Activated CD4-positive, alpha-beta memory T cell treated with anti-CD3 and anti-CD28 coated beads, Interleukin-2, amount 10 ng/mL, durations not matched to agents 7 days and 5 days (primary cell): ENCODE results near the gene KRT4. TPM values are rescaled to one million over a fixed set of nuclear protein-coding genes. Genes with fewer than 3 reads are reported as not detected.

Source experiments
- CTCF ChIA-PET: fragments of 350-600 bp; sonication (Branson Sonifier 250); formaldehyde crosslinking; loops from one replicate; lab custom pipeline; 2021; ENCODE audit warnings: antibody characterized with exemption, inconsistent platforms; lab: Charles Lee
- POLR2A ChIA-PET: fragments of 350-600 bp; sonication (Branson Sonifier 250); formaldehyde crosslinking; loops from one replicate; lab custom pipeline; 2021; ENCODE audit warnings: antibody characterized with exemption; lab: Charles Lee
- DNase-seq: peaks from one replicate; pipeline ENCODE4 v3.0.0-alpha.2; 2020
- H3K27ac Mint-ChIP-seq: one replicate; pipeline ENCODE4 v1.8.0; 2021; ENCODE audit warnings: mild to moderate bottlenecking, mixed read lengths
- H3K27me3 Mint-ChIP-seq: one replicate; pipeline ENCODE4 v1.8.0; 2021; ENCODE audit warnings: mixed read lengths
- H3K36me3 Mint-ChIP-seq: one replicate; pipeline ENCODE4 v1.8.0; 2021; ENCODE audit warnings: low read depth, mixed read lengths
- H3K4me1 Mint-ChIP-seq: one replicate; pipeline ENCODE4 v1.8.0; 2021; ENCODE audit warnings: mixed read lengths
- H3K4me3 Mint-ChIP-seq: one replicate; pipeline ENCODE4 v1.8.0; 2021; ENCODE audit warnings: mild to moderate bottlenecking, mixed read lengths
- H3K9me3 Mint-ChIP-seq: one replicate; pipeline ENCODE4 v1.8.0; 2021; ENCODE audit warnings: mixed read lengths
- total RNA-seq, 2 experiments: library from RNA; stranded (reverse); gene quantifications; one replicate each; pipeline ENCODE4 v1.2.3, GENCODE V29; 2021

KRT4 gene
- total RNA-seq, 2 experiments from 2014 or later = not detected

DNA sequence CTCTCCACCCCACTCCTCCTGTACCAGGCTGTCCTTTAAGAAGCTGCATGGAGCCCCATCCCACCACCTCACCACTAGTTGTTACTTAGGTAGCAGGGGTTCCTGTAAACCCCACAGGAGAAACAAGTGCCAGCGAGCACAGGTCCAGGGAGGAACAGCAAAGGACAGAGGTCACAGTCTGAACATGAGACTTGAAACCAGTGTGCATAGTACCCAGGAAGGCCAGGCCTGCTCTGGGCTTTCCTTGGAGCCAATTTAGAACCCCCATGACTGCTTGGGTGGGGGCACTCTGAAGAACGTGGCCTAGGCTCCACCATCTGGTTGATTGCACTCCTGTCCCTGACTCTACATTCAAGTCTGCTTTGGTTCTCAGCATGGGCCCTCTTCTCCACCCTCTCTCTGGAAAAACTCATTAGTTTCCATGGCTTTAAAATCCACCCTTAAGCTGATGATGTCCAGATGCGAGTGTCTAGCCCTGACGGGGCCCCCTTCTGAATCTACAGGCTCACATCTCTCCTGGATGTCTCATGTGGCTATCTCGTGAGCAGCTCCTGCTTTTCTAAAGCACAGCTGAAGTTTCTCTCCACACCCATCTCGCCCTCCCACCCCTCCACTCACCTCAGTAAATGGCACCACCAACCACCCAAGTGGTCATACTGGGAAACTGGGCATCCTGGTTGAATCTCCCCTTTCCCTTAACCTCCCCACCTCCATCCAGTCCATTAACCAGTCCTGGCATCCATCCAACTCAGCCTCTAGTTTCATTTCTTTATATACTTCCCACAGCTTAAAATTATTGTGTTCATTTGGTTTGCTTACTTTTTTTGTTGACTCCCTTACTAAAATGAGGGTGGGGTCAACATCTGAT is 26.4 kb downstream of the KRT4 start:
- Mint-ChIP-seq H3K27ac (no peak overlapping the region), H3K27me3 (peaks cover 51% of the 10 kb centered on the region), H3K4me1 (no peaks in the 10 kb centered on the region), H3K4me3 (no peak overlapping the region), H3K9me3 (no peaks in the 10 kb centered on the region), H3K36me3 (no peaks in the 10 kb centered on the region)
- POLR2A ChIA-PET = no interaction called here
- DNase-seq = no peak
- CTCF ChIA-PET = no interaction called here

DNA sequence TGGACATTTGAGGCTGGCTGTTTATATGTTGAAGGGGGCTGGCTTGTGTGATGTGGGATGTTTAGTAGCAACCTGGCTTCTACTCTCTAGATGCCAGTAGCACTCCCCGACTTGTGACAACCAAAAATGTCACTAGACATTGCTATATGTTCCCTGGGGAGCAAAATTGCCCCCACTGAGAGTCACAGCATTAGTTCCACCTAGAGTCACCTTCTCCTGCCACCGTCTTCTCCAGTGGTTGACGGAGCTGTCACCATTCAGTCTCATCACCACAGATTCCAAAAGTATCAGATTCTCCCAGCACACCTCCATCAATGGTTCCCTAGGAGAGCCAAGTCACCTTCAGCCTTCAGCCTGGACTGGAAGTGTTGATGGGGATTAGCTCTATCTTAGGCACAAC is 29.0 kb downstream of the KRT4 start:
- CTCF ChIA-PET = no interaction called here
- no peaks in the 10 kb centered on the region for H3K4me1 Mint-ChIP-seq
- no peaks in the 10 kb centered on the region for H3K9me3 Mint-ChIP-seq
- no peak overlapping the region for H3K27ac Mint-ChIP-seq
- POLR2A ChIA-PET = no interaction called here
- no peaks in the 10 kb centered on the region for H3K36me3 Mint-ChIP-seq
- no peak overlapping the region for H3K4me3 Mint-ChIP-seq
- DNase-seq = no peak
- H3K27me3 Mint-ChIP-seq = peaks cover 40% of the 10 kb centered on the region

DNA sequence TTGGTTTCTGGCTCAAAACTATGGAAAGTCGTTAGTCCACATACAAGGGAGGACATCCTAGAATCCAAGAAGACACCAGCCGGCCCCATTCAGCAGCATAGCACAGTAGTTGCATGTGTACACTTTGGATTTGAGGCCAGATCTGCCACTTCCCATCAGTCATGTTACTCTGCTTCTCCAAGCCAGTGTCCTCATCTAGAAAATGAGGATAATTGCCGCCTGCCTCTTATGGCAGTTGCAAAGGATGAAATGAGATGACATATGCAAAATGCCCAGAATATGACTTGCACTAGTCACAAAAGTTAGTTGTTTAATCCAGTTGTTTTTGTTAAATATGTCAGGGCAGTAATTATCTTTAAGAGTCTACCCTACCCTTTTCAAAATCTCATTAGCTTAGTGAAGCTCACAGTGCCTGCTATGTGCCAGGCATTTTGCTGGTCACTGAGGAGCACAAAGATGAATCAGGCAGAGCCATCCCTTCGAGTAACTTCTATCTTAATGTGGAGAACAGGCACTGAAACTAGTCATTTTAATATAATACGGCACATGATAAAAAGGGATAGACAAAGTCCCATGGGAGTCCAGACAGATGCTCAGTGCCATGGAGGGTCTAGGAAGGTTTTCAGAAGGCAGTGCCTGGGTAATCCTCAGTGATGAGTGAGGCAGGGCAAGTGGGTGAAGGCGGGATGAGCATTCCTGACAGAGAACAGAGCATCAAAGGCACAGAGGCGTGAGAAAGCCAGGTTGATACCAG is 30.2 kb downstream of the KRT4 start:
- ChIA-PET CTCF (no interaction called here), POLR2A (no interaction called here)
- Mint-ChIP-seq H3K27ac (no peak overlapping the region), H3K9me3 (no peaks in the 10 kb centered on the region), H3K36me3 (no peaks in the 10 kb centered on the region), H3K27me3 (peaks cover 31% of the 10 kb centered on the region), H3K4me3 (no peak overlapping the region), H3K4me1 (no peaks in the 10 kb centered on the region)
- DNase-seq = no peak

DNA sequence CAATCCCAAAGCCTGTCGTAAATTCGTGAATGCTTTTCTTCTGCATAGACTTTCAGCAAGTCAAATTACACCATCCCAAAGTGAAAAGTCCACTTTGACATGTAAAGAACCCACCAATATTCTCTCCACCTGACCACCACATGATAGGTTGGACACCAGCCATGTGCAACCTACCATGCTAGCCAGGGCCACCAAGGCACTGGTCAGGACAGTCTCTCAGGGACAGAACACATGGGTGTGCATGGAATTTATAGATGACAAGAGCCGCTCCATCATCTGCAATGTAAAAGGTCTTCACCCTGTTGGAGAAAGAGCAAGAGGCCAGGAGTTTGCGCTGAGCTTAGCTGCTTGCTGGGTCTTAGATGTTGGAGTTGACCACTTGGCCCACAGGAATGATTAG is 31.4 kb downstream of the KRT4 start:
- H3K36me3 Mint-ChIP-seq = no peaks in the 10 kb centered on the region
- no peak for DNase-seq
- no peaks in the 10 kb centered on the region for H3K4me1 Mint-ChIP-seq
- H3K27me3 Mint-ChIP-seq = peaks cover 24% of the 10 kb centered on the region
- H3K4me3 Mint-ChIP-seq = no peak overlapping the region
- H3K27ac Mint-ChIP-seq = no peak overlapping the region
- no peaks in the 10 kb centered on the region for H3K9me3 Mint-ChIP-seq
- POLR2A ChIA-PET = no interaction called here
- CTCF ChIA-PET = interaction anchor here (0.7 kb wide), 1 partner anchor 14 kb away, joined by 5 read pairs; no protein-coding TSS in a partner anchor

DNA sequence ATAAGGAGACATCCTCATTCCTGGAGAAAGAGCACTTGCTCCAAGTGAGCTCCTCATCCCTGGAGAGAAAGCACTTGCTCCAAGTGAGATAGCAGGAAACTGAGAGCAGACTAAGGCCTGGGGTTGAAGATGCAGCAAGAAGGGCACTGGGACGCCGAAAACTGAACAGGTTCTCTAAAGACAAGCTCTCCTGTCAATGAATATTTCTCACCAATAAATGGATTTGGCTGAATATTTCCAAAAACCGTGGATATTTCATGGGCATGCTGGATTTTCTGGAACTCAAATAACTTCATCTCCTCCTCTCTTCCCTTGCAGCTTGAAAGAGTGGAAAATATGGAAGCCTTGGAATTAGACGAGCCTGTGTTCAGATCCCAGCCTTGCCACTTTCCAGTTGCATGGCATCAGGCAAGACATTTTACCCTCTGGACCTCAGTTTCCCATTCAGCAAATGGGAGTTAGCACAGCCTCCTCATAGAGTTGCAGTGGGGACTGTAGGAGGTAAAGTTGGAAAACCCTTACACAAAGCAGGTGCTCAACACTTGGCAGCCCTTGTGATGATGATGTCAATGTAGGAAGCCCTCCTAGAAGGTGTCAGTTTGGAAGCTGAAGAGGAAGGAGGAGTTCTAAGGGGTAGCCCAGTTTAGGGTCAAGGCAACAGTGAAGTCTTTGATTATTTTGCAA is 32.4 kb downstream of the KRT4 start:
- peaks cover 24% of the 10 kb centered on the region for H3K27me3 Mint-ChIP-seq
- H3K4me1 Mint-ChIP-seq = no peaks in the 10 kb centered on the region
- ChIA-PET CTCF (no interaction called here), POLR2A (no interaction called here)
- no peaks in the 10 kb centered on the region for H3K36me3 Mint-ChIP-seq
- no peaks in the 10 kb centered on the region for H3K9me3 Mint-ChIP-seq
- DNase-seq = no peak
- no peak overlapping the region for H3K4me3 Mint-ChIP-seq
- H3K27ac Mint-ChIP-seq = no peak overlapping the region

DNA sequence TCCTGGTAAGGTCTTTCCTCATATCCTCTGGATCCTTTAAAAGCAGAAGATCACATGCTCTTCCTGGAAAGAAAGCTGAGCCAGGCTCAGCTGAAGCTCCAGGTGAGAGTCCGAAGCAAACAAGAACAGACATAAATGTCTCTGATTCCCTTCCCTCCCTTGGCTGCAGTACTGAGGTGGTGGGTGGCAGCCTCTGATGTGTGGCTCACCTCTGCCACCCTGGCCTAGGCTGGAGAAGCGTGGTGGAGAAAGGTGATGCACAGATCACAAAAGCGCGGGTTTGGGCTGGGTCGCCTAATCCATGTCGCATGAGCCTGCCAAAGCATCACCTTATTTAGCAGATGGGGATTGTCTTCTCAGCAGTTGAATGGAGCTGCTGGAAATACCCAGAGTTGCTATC is 34.0 kb downstream of the KRT4 start:
- Mint-ChIP-seq H3K9me3 (no peaks in the 10 kb centered on the region), H3K27ac (no peak overlapping the region), H3K4me1 (no peaks in the 10 kb centered on the region), H3K27me3 (peaks cover 22% of the 10 kb centered on the region), H3K36me3 (no peaks in the 10 kb centered on the region), H3K4me3 (no peak overlapping the region)
- ChIA-PET CTCF (no interaction called here), POLR2A (no interaction called here)
- no peak for DNase-seq

DNA sequence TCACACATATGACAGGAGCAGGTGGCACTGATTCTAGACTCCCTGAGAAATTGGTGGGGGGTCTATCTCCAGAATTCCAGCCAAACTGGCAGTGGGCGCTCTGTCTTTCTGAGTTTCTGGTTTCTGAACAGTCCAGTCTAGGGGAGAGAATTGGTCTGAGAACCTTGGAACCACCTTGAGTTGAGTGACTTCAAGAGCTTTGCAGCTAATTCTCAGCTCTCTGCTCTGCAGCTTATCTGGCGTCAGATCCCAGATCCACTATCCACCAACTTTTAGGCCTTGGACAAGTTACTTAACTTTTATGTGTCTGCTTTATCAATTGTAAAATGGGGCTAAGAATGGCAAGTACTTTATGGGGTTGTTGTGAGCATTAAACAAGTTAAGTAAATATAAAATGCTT is 35.1 kb downstream of the KRT4 start:
- ChIA-PET CTCF (no interaction called here), POLR2A (no interaction called here)
- no peak overlapping the region for H3K4me3 Mint-ChIP-seq
- H3K36me3 Mint-ChIP-seq = no peaks in the 10 kb centered on the region
- no peak overlapping the region for H3K27ac Mint-ChIP-seq
- H3K27me3 Mint-ChIP-seq = peaks cover 16% of the 10 kb centered on the region
- no peak for DNase-seq
- no peaks in the 10 kb centered on the region for H3K9me3 Mint-ChIP-seq
- no peaks in the 10 kb centered on the region for H3K4me1 Mint-ChIP-seq

DNA sequence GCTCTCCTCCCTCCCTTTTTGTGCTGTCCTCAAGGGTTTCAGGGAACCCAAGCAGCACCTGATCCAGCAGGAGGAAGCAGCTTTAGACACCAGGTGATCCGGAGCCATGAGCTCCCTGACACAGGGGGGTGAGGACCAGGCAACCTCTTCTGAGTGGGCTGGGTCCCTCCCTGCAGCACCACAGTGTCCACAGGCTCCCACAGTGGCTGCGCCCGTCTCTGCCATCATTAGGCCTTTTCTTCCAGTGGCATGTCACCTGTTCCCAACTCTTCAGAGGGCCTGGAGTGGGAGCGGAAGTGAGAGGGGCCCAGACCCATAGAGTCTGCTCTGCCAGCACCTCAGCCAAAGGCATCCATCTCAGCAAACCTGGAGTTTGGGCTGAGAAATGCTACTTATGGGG is 36.4 kb downstream of the KRT4 start:
- no peaks in the 10 kb centered on the region for H3K4me1 Mint-ChIP-seq
- H3K36me3 Mint-ChIP-seq = no peaks in the 10 kb centered on the region
- H3K27me3 Mint-ChIP-seq = peaks cover 11% of the 10 kb centered on the region
- ChIA-PET POLR2A (no interaction called here), CTCF (no interaction called here)
- H3K4me3 Mint-ChIP-seq = no peak overlapping the region
- no peak for DNase-seq
- no peaks in the 10 kb centered on the region for H3K9me3 Mint-ChIP-seq
- H3K27ac Mint-ChIP-seq = no peak overlapping the region

DNA sequence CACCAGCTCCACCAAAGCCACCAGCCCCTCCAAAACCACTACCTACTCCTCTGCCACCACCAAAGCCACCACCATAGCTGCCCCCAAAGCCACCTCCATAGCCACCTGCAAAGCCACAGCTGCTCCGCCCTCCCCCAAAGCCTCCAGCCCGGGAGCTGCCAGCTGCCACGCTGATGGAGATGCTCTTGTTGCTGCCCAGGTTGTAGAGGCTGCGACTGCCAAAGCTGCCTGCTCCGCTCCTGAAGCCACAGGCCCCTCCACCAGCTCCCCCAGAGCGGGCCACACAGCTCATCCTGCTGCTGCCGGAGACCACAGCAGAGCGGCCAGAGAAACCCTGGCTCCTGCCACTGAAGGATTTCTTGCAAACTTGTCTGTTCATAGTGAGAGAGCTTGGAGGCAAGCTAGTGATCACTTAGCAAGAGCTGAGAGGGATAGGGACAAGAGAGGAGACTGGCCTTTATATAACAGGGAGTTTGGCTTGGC is 37.0 kb downstream of the KRT4 start, which contains the start of gene KRT76:
Gene KRT76 (minus strand): TSS at position 433 of the 483 bp plus-strand sequence. CDS start 54 bp downstream, at position 379.
- Mint-ChIP-seq H3K4me1 (no peaks in the 10 kb centered on the region), H3K4me3 (no peak within 1 kb of the TSS), H3K9me3 (no peaks in the 10 kb centered on the region), H3K36me3 (no peaks in the 10 kb centered on the region), H3K27me3 (peaks cover 10% of the 10 kb centered on the region), H3K27ac (no peak within 1 kb of the TSS)
- ChIA-PET CTCF (no interaction called here), POLR2A (no interaction called here)
- no peak for DNase-seq

DNA sequence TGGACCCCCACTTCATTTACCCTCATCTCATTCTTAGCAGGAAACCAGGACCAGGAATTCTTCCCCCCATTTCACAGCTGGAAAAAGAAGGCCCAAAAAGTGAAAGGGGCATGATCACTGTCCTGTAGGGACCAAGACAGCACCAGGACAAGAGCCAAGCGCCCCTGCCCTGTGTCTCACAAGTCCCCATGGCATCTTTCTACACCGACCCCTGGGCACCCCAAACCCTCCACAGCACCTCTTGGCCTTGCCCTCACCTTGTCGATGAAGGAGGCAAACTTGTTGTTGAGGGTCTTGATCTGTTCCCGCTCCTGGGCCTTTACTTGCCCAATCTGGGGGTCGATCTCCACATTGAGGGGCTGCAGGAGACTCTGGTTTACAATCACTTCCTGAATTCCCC is 37.5 kb downstream of the KRT4 start:
- Mint-ChIP-seq H3K27ac (no peak overlapping the region), H3K4me1 (no peaks in the 10 kb centered on the region), H3K4me3 (no peak overlapping the region), H3K27me3 (peaks cover 10% of the 10 kb centered on the region), H3K36me3 (no peaks in the 10 kb centered on the region), H3K9me3 (no peaks in the 10 kb centered on the region)
- no peak for DNase-seq
- ChIA-PET CTCF (no interaction called here), POLR2A (no interaction called here)

DNA sequence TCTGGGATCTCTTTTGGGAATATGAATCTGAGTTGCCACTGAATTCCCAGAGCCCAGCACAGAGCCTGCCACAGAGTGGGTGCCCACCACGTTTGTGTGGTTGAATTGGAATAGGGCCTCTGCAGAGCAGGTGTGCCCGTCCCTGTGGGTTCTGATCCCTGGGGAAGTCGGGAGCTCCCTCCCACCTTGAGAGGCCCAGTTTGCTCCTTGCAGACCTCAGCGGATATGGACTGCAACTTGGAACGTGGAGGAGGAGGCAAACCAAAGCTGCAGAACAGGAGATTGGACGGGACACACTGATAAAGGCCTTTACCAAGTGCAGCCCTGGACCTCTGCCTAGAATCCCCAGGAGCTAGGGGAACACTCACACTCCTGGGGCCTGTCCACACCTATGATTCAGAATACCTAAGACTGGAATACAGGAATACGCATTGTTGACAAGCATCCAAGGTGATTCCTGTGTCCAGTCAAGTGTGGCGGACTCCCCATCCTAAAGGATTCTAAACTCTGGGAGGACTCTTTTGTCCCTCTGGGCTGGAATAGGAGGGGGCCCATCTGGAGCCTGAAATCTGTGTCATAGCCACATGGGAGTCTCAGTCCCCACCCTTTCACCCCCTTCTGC is 39.2 kb downstream of the KRT4 start:
- H3K36me3 Mint-ChIP-seq = no peaks in the 10 kb centered on the region
- ChIA-PET POLR2A (no interaction called here), CTCF (no interaction called here)
- no peak for DNase-seq
- no peaks in the 10 kb centered on the region for H3K4me1 Mint-ChIP-seq
- H3K27ac Mint-ChIP-seq = no peak overlapping the region
- no peak overlapping the region for H3K4me3 Mint-ChIP-seq
- peaks cover 12% of the 10 kb centered on the region for H3K27me3 Mint-ChIP-seq
- H3K9me3 Mint-ChIP-seq = no peaks in the 10 kb centered on the region

DNA sequence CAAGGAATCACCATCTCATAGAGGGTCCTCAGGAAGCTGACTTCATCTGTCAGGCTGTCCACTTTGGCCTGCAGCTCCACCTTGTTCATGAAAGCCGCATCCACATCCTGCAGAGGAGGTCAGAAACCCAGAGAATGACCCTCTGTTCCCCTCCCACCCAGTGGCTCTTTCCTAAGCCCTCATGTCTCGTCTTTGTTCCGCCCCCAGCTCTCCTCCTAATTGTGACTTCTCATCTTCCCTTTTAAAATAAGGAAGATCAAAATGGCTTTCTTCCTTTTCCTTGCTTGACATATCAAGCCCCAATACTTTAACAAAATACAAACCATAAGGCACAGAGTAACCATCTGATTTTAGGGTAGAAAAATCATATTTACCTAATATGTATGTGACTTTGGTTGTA is 41.1 kb downstream of the KRT4 start:
- no peaks in the 10 kb centered on the region for H3K4me1 Mint-ChIP-seq
- ChIA-PET CTCF (no interaction called here), POLR2A (no interaction called here)
- H3K27me3 Mint-ChIP-seq = peaks cover 9% of the 10 kb centered on the region
- H3K9me3 Mint-ChIP-seq = no peaks in the 10 kb centered on the region
- no peak overlapping the region for H3K27ac Mint-ChIP-seq
- DNase-seq = no peak
- no peaks in the 10 kb centered on the region for H3K36me3 Mint-ChIP-seq
- no peak overlapping the region for H3K4me3 Mint-ChIP-seq

DNA sequence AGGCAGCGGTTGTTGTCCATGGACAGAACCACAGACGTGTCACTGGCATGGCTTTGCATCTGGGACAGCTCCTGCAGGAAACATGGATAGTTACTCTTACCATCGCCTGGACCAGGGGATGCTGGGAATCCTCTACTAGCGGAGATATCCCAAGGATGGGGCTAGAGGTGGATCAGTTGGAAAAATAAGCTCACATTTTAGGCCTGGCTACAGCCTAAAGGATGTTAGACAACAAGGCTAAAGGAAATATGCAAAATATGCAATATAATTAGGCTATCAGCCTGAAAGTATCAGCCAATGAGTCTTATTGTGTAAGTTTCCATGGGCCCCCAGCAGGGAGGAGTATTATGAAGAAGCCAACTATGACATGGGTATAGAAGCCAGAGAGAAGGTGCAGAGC is 41.7 kb downstream of the KRT4 start:
- Mint-ChIP-seq H3K27me3 (peaks cover 9% of the 10 kb centered on the region), H3K4me3 (no peak overlapping the region), H3K27ac (no peak overlapping the region), H3K36me3 (no peaks in the 10 kb centered on the region), H3K4me1 (no peaks in the 10 kb centered on the region), H3K9me3 (no peaks in the 10 kb centered on the region)
- DNase-seq = no peak
- POLR2A ChIA-PET = no interaction called here
- CTCF ChIA-PET = interaction anchor here (0.7 kb wide), 1 partner anchor 108 kb away, joined by 3 read pairs; no protein-coding TSS in a partner anchor
